GM21381 (cell line): ENCODE results near the gene NTPCR.
"Not testable (repeated sequence)": the region's sequence is repeated elsewhere in the genome, so short reads cannot be mapped to it uniquely, and the experiment has no call there.

Source experiments
- ATAC-seq: cut with Tn5 transposase; IDR thresholded peaks from one replicate; pipeline ENCODE4 v1.9.1; 2021; ENCODE audit warnings: mild to moderate bottlenecking, moderate library complexity; ENCODE audit not compliant: unreplicated experiment

NTPCR gene

GRCh38 chr1:232950197-232951176, at the start of gene NTPCR:
Gene NTPCR, plus strand, starts transcription at chr1:232950611. Its CDS starts 100 bp downstream, at chr1:232950711.
- peak; percentile 89 for ATAC-seq

GRCh38 chr1:232900818-232901217, 49.6 kb upstream of the NTPCR start:
- no peak for ATAC-seq

- no peak for ATAC-seq
These were observed 49.2 kb upstream of the NTPCR start for GRCh38 chr1:232901255-232901654.

GRCh38 chr1:232902774-232903350, 47.5 kb upstream of the NTPCR start:
- ATAC-seq = no peak

- ATAC-seq = no peak
These were observed 46.3 kb upstream of the NTPCR start for GRCh38 chr1:232904131-232904530.

GRCh38 chr1:232904566-232904965, 45.8 kb upstream of the NTPCR start:
- ATAC-seq = no peak

- ATAC-seq = no peak
These were observed 44.9 kb upstream of the NTPCR start for GRCh38 chr1:232905331-232906034.

GRCh38 chr1:232906441-232906840, 44.0 kb upstream of the NTPCR start:
- ATAC-seq = no peak

GRCh38 chr1:232908831-232909230, 41.6 kb upstream of the NTPCR start:
- no peak for ATAC-seq

GRCh38 chr1:232909752-232910151, 40.7 kb upstream of the NTPCR start:
- ATAC-seq = no peak

- no peak for ATAC-seq
These were observed 39.3 kb upstream of the NTPCR start for GRCh38 chr1:232911027-232911599.

GRCh38 chr1:232912845-232913580, 37.4 kb upstream of the NTPCR start:
- no peak for ATAC-seq

- not testable (repeated sequence) for ATAC-seq
These were observed 36.1 kb upstream of the NTPCR start for GRCh38 chr1:232914271-232914670.

GRCh38 chr1:232915212-232915611, 35.2 kb upstream of the NTPCR start:
- no peak for ATAC-seq

- no peak for ATAC-seq
These were observed 33.4 kb upstream of the NTPCR start for GRCh38 chr1:232917053-232917452.

GRCh38 chr1:232921381-232921780, 29.0 kb upstream of the NTPCR start:
- ATAC-seq = no peak

GRCh38 chr1:232922485-232922884, 27.9 kb upstream of the NTPCR start:
- no peak for ATAC-seq

- ATAC-seq = no peak
These were observed 26.5 kb upstream of the NTPCR start for GRCh38 chr1:232923739-232924386.

GRCh38 chr1:232924874-232925273, 25.5 kb upstream of the NTPCR start:
- ATAC-seq = no peak
